T-helper 17 cell (primary cell): ENCODE data around the gene ARMC9. TPM values are rescaled to one million over a fixed set of nuclear protein-coding genes. Genes with fewer than 3 reads are reported as not detected.
"Not testable (repeated sequence)": the region's sequence is repeated elsewhere in the genome, so short reads cannot be mapped to it uniquely, and the experiment has no call there.

ENCODE experiments used
- ATAC-seq: fragments of 150-1000 bp; cut with Tn5 transposase; 2 replicates; pipeline ENCODE4 v1.10.0; 2021; ENCODE audit warnings: mild to moderate bottlenecking, moderate library complexity
- DNase-seq, 3 donors: peaks; one replicate each; pipeline versions ENCODE4 v3.0.0 to v3.0.0-alpha.2; 2020 to 2021
- H3K9me3 ChIP-seq: one replicate; pipeline ENCODE4 v1.7.0; 2013; ENCODE audit warnings: low read length, mild to moderate bottlenecking; ENCODE audit not compliant: control insufficient read depth, poor library complexity, severe bottlenecking
- H3K27ac Mint-ChIP-seq: one replicate; pipeline ENCODE4 v1.8.0; 2022; ENCODE audit warnings: mild to moderate bottlenecking, moderate library complexity, mixed read lengths
- H3K27me3 Mint-ChIP-seq: one replicate; pipeline ENCODE4 v1.8.0; 2022; ENCODE audit warnings: mixed read lengths
- H3K36me3 Mint-ChIP-seq: one replicate; pipeline ENCODE4 v1.8.0; 2022; ENCODE audit warnings: low read depth, mixed read lengths
- H3K4me1 Mint-ChIP-seq: one replicate; pipeline ENCODE4 v1.8.0; 2022; ENCODE audit warnings: mild to moderate bottlenecking, mixed read lengths
- H3K4me3 Mint-ChIP-seq: one replicate; pipeline ENCODE4 v1.8.0; 2022; ENCODE audit warnings: mild to moderate bottlenecking, moderate library complexity, mixed read lengths
- total RNA-seq, 4 donors: library from RNA in 2 of 4; stranded (reverse) in 2 of 4; gene quantifications; one replicate each; pipeline ENCODE4 v1.2.3 and lab custom pipeline; 2022 to 2026

ARMC9 gene
- total RNA-seq, 2 donors from 2014 or later = 0.37 to 0.73 TPM

GRCh38 chr2:231170055-231170454, 28.4 kb upstream of the ARMC9 start:
- no peaks in the 10 kb centered on the region for H3K9me3 ChIP-seq
- H3K4me3 Mint-ChIP-seq = no peak overlapping the region
- DNase-seq (no peak), ATAC-seq (no peak)
- H3K27ac Mint-ChIP-seq = no peak overlapping the region
- no peaks in the 10 kb centered on the region for H3K27me3 Mint-ChIP-seq
- H3K4me1 Mint-ChIP-seq = peaks cover 7% of the 10 kb centered on the region
- H3K36me3 Mint-ChIP-seq = peaks cover 19% of the 10 kb centered on the region

- Mint-ChIP-seq H3K27ac (no peak overlapping the region), H3K36me3 (peaks cover 13% of the 10 kb centered on the region), H3K4me3 (no peak overlapping the region), H3K27me3 (no peaks in the 10 kb centered on the region), H3K4me1 (peaks cover 3% of the 10 kb centered on the region)
- H3K9me3 ChIP-seq = no peaks in the 10 kb centered on the region
- ATAC-seq = no peak
- no peak for DNase-seq
Measured at GRCh38 chr2:231172025-231172424, 26.4 kb upstream of the ARMC9 start.

DNA sequence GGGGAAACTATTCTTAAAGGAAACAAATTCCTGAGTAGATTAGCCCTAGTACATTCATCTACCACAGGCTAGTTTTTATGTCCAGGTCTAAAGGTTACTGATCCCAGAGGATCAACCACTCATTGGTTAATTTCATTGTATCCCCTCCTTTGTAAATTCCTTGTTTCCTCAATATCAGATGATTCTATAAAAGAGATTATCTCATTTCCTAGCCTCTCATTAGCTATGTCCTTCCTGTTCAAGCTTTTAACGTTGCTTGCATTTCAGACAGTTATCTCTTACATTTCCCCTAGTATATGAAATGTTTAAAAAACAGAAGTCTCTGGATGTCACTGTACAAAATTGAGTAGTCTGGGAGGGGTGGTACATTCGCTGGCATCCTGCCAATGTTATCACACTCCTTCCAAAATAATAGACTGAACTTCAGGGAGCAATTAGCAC, 24.2 kb upstream of the ARMC9 start:
- Mint-ChIP-seq H3K27ac (no peak overlapping the region), H3K4me3 (no peak overlapping the region), H3K36me3 (peaks cover 9% of the 10 kb centered on the region), H3K4me1 (no peaks in the 10 kb centered on the region), H3K27me3 (no peaks in the 10 kb centered on the region)
- DNase-seq (no peak), ATAC-seq (no peak)
- H3K9me3 ChIP-seq = no peaks in the 10 kb centered on the region

GRCh38 chr2:231176066-231176465, 22.4 kb upstream of the ARMC9 start:
- peaks cover 5% of the 10 kb centered on the region for H3K36me3 Mint-ChIP-seq
- H3K9me3 ChIP-seq = no peaks in the 10 kb centered on the region
- DNase-seq = no peak
- H3K27ac Mint-ChIP-seq = peak overlapping the region; percentile 77
- H3K4me3 Mint-ChIP-seq = no peak overlapping the region
- H3K27me3 Mint-ChIP-seq = no peaks in the 10 kb centered on the region
- peaks cover 4% of the 10 kb centered on the region for H3K4me1 Mint-ChIP-seq
- no peak for ATAC-seq

- H3K27me3 Mint-ChIP-seq = no peaks in the 10 kb centered on the region
- no peak overlapping the region for H3K4me3 Mint-ChIP-seq
- H3K36me3 Mint-ChIP-seq = peaks cover 5% of the 10 kb centered on the region
- ATAC-seq = no peak
- no peak overlapping the region for H3K27ac Mint-ChIP-seq
- no peaks in the 10 kb centered on the region for H3K9me3 ChIP-seq
- peaks cover 4% of the 10 kb centered on the region for H3K4me1 Mint-ChIP-seq
- DNase-seq = no peak
Measured at GRCh38 chr2:231177156-231178025, 21.0 kb upstream of the ARMC9 start.

GRCh38 chr2:231178805-231179204, 19.6 kb upstream of the ARMC9 start:
- ATAC-seq, H3K4me3 Mint-ChIP-seq, H3K27me3 Mint-ChIP-seq, H3K27ac Mint-ChIP-seq, H3K36me3 Mint-ChIP-seq, H3K9me3 ChIP-seq, H3K4me1 Mint-ChIP-seq, DNase-seq: not testable (repeated sequence)

DNA sequence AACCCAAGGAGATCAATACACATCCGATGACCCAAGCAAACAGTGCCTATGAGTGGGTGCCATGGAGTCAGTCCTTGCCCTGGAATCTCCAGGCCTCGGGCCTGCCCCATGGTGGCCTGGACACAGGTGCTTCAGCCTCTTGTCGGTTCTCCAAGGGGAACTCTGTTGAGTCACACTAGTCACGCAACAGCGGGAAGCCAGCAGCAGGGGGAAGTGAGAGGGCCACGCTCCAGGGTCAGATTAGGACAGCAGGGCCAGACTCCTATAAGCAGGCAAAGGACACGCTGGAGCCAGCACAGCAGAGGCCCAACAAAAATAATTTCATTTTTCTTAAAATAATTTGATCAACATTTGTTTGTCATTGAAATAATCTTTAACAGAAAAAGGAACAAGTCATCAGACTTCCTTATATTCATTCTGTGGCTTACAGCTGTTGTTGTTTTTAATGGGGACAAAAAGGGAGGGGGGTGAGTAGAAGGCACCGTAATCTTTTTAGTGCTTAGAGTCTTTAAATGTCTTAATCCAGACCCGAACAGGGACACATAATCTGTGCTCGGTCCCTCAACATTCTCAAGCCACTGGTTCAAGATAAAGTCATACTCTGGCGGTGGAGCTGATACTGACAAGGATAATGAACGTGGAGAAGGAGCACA, 16.4 kb upstream of the ARMC9 start:
- no peaks in the 10 kb centered on the region for H3K27me3 Mint-ChIP-seq
- H3K4me3 Mint-ChIP-seq = no peak overlapping the region
- DNase-seq (no peak), ATAC-seq (no peak)
- H3K36me3 Mint-ChIP-seq = no peaks in the 10 kb centered on the region
- peaks cover 4% of the 10 kb centered on the region for H3K4me1 Mint-ChIP-seq
- no peaks in the 10 kb centered on the region for H3K9me3 ChIP-seq
- H3K27ac Mint-ChIP-seq = no peak overlapping the region

- DNase-seq (no peak), ATAC-seq (no peak)
- no peaks in the 10 kb centered on the region for H3K36me3 Mint-ChIP-seq
- H3K4me1 Mint-ChIP-seq = peaks cover 4% of the 10 kb centered on the region
- H3K27me3 Mint-ChIP-seq = peaks cover 4% of the 10 kb centered on the region
- no peak overlapping the region for H3K4me3 Mint-ChIP-seq
- H3K9me3 ChIP-seq = no peaks in the 10 kb centered on the region
- H3K27ac Mint-ChIP-seq = no peak overlapping the region
Measured at GRCh38 chr2:231182513-231182899, 15.9 kb upstream of the ARMC9 start.

GRCh38 chr2:231183851-231184250, 14.6 kb upstream of the ARMC9 start:
- Mint-ChIP-seq H3K4me3 (no peak overlapping the region), H3K27me3 (peaks cover 18% of the 10 kb centered on the region), H3K4me1 (peaks cover 4% of the 10 kb centered on the region), H3K27ac (no peak overlapping the region), H3K36me3 (no peaks in the 10 kb centered on the region)
- no peaks in the 10 kb centered on the region for H3K9me3 ChIP-seq
- ATAC-seq (no peak), DNase-seq (no peak)

- ATAC-seq = no peak
- peaks cover 4% of the 10 kb centered on the region for H3K4me1 Mint-ChIP-seq
Measured at GRCh38 chr2:231184319-231184718, 14.1 kb upstream of the ARMC9 start.

DNA sequence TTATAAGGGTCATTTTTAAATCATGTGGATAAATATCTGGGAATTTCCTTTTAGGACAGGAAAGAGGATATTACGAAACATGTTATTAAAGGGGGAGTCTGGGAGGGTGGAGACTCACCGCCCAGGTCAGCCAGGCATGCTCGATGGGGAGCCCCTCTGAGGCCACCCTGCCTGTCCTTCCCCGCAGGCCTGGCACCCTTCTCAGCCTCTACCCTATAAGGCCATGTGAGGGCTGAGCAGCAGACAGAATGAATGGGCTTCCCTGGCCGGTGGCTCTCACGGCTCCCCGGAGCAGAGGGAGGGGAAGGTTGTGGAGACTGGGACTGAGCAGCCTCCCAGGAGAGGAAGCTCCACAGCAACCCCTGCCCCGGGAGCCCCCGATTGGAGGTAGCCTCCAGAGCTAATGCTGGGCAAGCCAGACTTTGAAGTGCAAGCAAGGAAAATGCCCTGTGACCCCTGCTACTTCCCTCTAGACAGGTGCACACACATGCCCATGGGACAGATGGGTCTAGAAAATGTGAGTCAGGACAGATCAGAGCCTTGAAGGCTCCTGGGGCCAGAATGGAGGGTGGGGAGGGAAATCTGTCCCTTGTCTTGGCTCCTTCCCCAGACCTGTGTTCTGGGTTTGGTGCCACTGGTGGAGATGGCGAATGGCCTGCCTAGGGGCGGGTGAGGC, 13.2 kb upstream of the ARMC9 start:
- Mint-ChIP-seq H3K4me3 (no peak overlapping the region), H3K4me1 (peaks cover 1% of the 10 kb centered on the region), H3K27ac (no peak overlapping the region), H3K36me3 (peaks cover 3% of the 10 kb centered on the region), H3K27me3 (peaks cover 31% of the 10 kb centered on the region)
- DNase-seq (no peak), ATAC-seq (no peak)
- H3K9me3 ChIP-seq = no peaks in the 10 kb centered on the region

More at GRCh38 chr2:231184319-231184718, 14.1 kb upstream of the ARMC9 start:
- Mint-ChIP-seq H3K27me3 (peaks cover 23% of the 10 kb centered on the region), H3K36me3 (no peaks in the 10 kb centered on the region), H3K27ac (no peak overlapping the region), H3K4me3 (no peak overlapping the region)
- H3K9me3 ChIP-seq = no peaks in the 10 kb centered on the region
- no peak for DNase-seq

DNA sequence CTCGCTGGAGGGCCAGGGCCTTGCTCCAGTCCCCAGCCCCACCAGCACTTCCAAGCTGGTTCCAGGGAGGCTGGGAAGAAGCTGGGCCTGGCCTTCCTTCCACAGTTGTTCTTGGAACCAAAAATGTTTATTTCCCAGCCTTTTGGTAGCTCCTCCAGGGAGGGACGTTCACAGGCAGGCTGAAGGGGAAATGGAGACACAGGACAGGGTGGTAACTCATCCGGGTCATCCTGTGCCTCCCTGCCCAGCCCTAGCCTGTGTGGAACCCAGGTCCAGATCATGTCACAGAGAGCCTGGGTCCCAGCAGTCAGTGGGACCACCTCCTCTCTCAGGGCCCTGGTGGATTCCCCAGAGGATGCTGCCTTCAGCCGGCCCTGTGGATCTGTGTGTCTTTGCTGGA, 12.5 kb upstream of the ARMC9 start:
- H3K36me3 Mint-ChIP-seq = peaks cover 3% of the 10 kb centered on the region
- DNase-seq = no peak
- H3K27me3 Mint-ChIP-seq = peaks cover 34% of the 10 kb centered on the region
- no peak overlapping the region for H3K27ac Mint-ChIP-seq
- H3K4me1 Mint-ChIP-seq = peaks cover 2% of the 10 kb centered on the region
- no peak overlapping the region for H3K4me3 Mint-ChIP-seq
- ATAC-seq = no peak
- H3K9me3 ChIP-seq = no peaks in the 10 kb centered on the region

DNA sequence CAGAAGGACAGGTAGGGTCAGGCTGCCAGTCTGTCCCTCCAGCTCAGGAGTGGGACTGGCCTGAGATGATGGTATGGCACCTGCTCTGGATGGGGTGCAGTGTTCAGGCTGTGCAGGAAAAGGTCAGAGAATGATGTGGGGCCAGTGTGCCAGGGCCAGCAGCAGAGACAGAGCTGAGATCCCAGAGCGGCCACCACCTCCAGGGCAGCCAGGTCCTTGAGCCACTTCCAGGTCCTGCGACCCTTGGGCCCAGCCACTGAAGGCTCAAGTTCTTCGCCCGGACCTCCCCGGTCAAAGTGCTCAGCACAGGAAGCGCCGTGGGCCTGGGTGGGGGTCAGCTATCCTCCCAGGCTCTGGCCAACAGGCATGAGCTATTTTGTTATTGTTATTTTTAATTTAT, 12.1 kb upstream of the ARMC9 start:
- H3K27me3 Mint-ChIP-seq = peaks cover 34% of the 10 kb centered on the region
- no peak for ATAC-seq

More for the DNA sequence above, 12.1 kb upstream of the ARMC9 start:
- Mint-ChIP-seq H3K27ac (no peak overlapping the region), H3K4me3 (no peak overlapping the region), H3K36me3 (peaks cover 3% of the 10 kb centered on the region), H3K4me1 (peaks cover 2% of the 10 kb centered on the region)
- DNase-seq = no peak
- no peaks in the 10 kb centered on the region for H3K9me3 ChIP-seq
